Medulla oblongata (tissue), 1 donor: Measurements from ENCODE around the gene PCDHGB2.
"Not testable (repeated sequence)": the region's sequence is repeated elsewhere in the genome, so short reads cannot be mapped to it uniquely, and the experiment has no call there.

ENCODE experiments used
- DNase-seq: peaks from one replicate; pipeline ENCODE4 v3.0.0-alpha.2; 2015; ENCODE audit errors: extremely low spot score

Gene PCDHGB2

GRCh38 chr5:141349917-141350619 lies 9.7 kb upstream of the PCDHGB2 start, which contains the start of gene PCDHGB1:
Gene PCDHGB1 (plus strand): TSS chr5:141350099. CDS start chr5:141350261, 162 bp downstream.
- DNase-seq = peak; percentile 46

DNA sequence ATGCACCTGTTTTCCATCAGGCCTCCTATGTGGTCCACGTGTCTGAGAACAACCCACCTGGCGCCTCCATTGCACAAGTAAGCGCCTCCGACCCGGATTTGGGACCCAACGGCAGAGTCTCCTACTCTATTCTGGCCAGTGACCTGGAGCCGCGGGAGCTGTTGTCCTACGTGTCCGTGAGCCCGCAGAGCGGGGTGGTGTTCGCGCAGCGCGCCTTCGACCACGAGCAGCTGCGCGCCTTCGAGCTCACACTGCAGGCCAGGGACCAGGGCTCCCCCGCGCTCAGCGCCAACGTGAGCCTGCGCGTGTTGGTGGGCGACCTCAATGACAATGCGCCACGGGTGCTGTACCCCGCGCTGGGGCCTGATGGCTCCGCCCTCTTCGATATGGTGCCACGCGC lies 8.2 kb upstream of the PCDHGB2 start:
- no peak for DNase-seq

- no peak for DNase-seq
Measured at GRCh38 chr5:141354900-141355469, 4.8 kb upstream of the PCDHGB2 start, which contains the start of gene PCDHGA4. Gene PCDHGA4 (plus strand): TSS chr5:141355021. CDS start chr5:141355108, 87 bp downstream.

DNA sequence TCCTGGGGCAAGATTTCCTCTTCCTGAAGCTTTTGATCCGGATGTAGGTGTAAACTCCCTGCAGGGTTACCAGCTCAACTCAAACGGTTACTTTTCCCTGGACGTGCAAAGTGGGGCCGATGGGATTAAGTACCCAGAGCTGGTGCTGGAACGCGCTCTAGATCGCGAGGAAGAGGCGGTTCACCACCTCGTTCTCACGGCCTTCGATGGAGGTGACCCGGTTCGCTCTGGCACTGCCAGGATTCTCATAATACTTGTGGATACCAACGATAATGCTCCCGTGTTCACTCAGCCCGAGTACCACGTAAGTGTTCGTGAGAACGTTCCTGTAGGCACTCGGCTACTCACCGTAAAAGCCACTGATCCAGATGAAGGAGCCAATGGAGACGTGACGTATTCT lies 4.2 kb upstream of the PCDHGB2 start:
- no peak for DNase-seq

DNA sequence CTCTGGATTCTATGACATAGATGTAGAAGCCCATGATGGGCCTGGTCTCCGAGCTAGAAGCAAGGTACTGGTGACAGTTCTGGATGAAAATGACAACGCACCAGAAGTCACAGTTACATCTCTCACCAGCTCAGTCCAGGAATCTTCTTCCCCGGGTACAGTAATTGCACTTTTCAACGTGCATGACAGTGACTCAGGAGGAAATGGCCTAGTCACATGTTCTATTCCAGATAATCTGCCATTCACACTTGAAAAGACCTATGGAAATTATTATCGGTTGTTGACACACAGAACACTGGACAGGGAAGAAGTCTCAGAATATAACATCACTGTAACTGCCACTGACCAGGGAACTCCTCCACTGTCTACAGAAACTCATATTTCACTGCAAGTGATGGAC lies 3.7 kb upstream of the PCDHGB2 start:
- no peak for DNase-seq

DNA sequence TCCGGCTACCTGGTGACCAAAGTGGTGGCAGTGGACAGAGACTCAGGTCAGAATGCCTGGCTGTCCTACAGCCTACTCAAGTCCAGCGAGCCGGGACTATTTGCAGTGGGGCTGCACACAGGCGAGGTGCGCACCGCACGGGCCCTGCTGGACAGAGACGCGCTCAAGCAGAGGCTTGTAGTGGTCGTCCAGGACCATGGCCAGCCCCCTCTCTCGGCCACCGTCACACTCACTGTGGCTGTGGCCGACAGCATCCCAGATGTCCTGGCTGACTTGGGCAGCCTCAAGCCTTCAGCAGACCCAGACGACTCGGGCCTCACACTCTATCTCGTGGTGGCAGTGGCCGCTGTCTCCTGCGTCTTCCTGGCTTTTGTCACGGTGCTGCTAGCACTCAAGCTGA lies 2.8 kb upstream of the PCDHGB2 start:
- DNase-seq = no peak

GRCh38 chr5:141360685-141361084 lies 891 bp downstream of the PCDHGB2 start:
- no peak for DNase-seq

DNA sequence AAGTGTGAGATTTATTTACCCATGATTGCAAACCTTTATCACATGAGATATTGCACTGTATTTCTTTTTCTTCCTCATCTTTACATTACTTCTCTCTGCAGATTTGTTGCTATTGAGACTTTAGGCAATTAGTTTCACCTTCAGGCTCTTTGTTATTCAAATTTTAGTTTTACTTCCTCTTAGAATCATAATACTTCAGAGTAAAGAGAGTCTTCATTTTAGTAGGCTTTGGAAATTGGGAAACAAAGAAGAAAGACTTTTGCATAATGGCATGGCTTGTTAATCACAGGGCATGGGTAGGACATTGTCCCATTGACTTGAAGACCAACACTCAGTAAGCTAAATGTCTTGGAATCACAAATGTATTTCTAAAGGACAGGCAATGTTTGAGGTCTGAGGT lies 2.9 kb downstream of the PCDHGB2 start:
- no peak for DNase-seq

- DNase-seq = no peak
Measured at GRCh38 chr5:141363952-141364660, 4.3 kb downstream of the PCDHGB2 start, which contains the start of gene PCDHGA5. Gene PCDHGA5 (plus strand): TSS chr5:141364162. CDS start chr5:141364331, 169 bp downstream.

DNA sequence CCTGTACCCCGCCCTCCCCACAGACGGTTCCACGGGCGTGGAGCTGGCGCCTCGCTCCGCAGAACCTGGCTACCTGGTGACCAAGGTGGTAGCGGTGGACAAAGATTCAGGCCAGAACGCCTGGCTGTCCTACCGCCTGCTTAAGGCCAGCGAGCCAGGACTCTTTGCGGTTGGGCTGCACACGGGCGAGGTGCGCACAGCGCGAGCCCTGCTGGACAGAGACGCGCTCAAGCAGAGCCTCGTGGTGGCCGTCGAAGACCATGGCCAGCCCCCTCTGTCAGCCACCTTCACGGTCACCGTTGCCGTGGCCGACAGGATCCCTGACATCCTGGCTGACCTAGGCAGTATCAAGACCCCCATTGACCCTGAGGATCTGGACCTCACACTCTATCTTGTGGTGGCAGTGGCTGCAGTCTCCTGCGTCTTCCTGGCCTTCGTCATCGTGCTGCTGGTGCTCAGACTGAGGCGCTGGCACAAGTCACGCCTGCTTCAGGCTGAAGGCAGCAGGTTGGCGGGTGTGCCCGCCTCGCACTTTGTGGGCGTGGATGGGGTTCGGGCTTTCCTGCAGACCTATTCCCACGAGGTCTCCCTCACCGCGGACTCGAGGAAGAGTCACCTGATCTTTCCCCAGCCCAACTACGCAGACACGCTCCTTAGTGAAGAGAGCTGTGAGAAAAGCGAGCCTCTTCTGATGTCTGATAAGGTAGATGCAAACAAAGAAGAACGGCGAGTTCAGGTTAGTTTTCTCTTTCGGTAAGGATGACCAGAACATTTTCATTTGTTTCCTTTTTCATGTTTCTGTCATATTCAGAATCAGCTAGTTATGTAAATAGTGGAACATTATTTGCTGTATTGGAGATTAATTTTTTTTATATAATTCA lies 6.5 kb downstream of the PCDHGB2 start:
- no peak for DNase-seq

GRCh38 chr5:141369994-141370848 lies 10.4 kb downstream of the PCDHGB2 start, which contains the start of gene PCDHGB3:
Gene PCDHGB3 (plus strand): TSS chr5:141370242. CDS start chr5:141370395, 153 bp downstream.
- DNase-seq = peak; percentile 4

DNA sequence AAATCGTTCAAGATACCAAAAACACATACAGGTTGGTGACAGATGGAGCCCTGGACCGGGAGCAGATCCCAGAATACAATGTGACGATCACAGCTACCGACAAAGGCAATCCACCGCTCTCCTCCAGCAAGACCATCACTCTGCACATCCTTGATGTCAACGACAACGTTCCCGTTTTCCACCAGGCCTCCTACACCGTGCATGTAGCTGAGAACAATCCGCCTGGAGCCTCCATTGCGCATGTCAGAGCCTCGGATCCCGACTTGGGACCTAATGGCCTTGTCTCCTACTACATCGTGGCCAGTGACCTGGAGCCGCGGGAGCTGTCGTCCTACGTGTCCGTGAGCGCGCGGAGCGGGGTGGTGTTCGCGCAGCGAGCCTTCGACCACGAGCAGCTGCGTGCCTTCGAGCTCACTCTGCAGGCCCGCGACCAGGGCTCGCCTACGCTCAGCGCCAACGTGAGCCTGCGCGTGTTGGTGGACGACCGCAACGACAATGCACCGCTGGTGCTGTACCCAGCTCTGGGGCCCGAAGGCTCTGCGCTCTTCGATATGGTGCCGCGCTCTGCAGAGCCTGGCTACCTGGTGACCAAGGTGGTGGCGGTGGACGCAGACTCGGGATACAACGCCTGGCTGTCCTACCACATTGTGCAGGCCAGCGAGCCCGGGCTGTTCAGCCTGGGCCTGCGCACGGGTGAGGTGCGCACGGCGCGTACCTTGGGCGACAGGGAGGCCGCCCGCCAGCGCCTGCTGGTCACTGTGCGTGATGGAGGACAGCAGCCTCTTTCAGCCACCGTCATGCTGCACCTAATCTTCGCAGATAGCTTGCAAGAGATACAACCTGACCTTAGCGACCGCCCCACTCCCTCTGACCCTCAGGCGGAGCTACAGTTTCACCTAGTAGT lies 12.0 kb downstream of the PCDHGB2 start:
- DNase-seq = no peak

- no peak for DNase-seq
Measured at GRCh38 chr5:141373673-141374317, 14.0 kb downstream of the PCDHGB2 start, which contains the start of gene PCDHGA6. Gene PCDHGA6 (plus strand): TSS chr5:141373891. CDS start chr5:141374084, 193 bp downstream.

GRCh38 chr5:141374627-141375026 lies 14.8 kb downstream of the PCDHGB2 start:
- DNase-seq = no peak

DNA sequence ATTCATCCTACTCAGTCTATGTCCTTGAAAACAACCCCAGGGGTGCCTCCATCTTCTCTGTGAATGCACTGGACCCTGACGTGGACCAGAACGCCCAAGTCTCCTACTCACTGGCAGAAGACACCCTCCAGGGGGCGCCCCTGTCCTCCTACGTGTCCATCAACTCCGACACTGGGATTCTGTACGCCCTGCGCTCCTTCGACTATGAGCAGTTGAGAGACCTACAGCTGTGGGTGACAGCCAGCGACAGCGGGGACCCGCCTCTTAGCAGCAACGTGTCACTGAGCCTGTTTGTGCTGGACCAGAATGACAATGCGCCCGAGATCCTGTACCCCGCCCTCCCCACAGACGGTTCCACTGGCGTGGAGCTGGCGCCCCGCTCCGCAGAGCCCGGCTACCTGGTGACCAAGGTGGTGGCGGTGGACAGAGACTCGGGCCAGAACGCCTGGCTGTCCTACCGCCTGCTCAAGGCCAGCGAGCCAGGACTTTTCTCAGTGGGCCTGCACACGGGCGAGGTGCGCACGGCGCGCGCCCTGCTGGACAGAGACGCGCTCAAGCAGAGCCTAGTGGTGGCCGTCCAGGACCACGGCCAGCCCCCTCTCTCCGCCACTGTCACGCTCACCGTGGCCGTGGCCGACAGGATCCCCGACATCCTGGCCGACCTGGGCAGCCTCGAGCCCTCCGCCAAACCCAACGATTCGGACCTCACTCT lies 15.8 kb downstream of the PCDHGB2 start:
- DNase-seq = not testable (repeated sequence)

- no peak for DNase-seq
Measured at GRCh38 chr5:141382469-141383294, 22.9 kb downstream of the PCDHGB2 start, which contains the start of gene PCDHGA7. Gene PCDHGA7 (plus strand): TSS chr5:141382742. CDS start chr5:141382900, 158 bp downstream.

DNA sequence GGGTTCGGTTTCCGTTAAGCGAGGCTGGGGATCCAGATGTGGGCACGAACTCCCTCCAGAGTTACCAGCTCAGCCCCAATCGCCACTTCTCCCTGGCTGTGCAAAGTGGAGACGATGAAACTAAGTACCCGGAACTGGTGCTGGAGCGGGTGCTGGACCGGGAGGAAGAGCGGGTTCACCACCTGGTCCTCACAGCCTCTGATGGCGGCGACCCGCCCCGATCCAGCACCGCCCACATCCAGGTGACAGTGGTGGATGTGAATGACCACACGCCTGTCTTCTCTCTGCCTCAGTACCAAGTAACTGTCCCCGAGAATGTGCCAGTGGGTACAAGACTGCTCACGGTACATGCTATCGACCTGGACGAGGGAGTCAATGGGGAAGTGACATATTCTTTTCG lies 23.6 kb downstream of the PCDHGB2 start:
- DNase-seq = no peak
